ENCODE measurements around the gene MXRA7.

The MXRA7 gene

GRCh38 chr17:76726231-76726775 lies 15.5 kb upstream of the MXRA7 start, which contains the start of gene JMJD6 (continued):
- TF ChIP-seq ZNF692 (tag by site-specific recombination; IDR thresholded peaks at IDR 0.05) (0 out of 2 replicates have a peak, but pooled peaks have one; percentile 14), ZNF341 (tag by site-specific recombination; IDR thresholded peaks at IDR 0.05; ENCODE audit: low read depth) (peak; percentile 77), KLF17 (tag by site-specific recombination; IDR thresholded peaks at IDR 0.05) (peak; percentile 45; the same call in 1 of the 2 replicates), ZNF214 (tag by site-specific recombination; IDR thresholded peaks at IDR 0.05; ENCODE audit: borderline replicate concordance) (no peak), ZEB2 (tag by site-specific recombination; IDR thresholded peaks at IDR 0.05) (peak; percentile 45), ZNF211 (tag by site-specific recombination; IDR thresholded peaks at IDR 0.05; ENCODE audit: low read depth) (no peak), ZNF138 (tag by site-specific recombination; IDR thresholded peaks at IDR 0.05; ENCODE audit: borderline replicate concordance) (no peak), ZNF132 (tag by site-specific recombination; IDR thresholded peaks at IDR 0.05; ENCODE audit: borderline replicate concordance) (no peak), ZBTB17 (tag by site-specific recombination; IDR thresholded peaks at IDR 0.05) (peak; percentile 45; the same call in 1 of the 2 replicates), ZNF610 (tag by site-specific recombination; IDR thresholded peaks at IDR 0.05; ENCODE audit: borderline replicate concordance) (0 out of 2 replicates have a peak, but pooled peaks have one; percentile 58), ZBTB20 (tag by site-specific recombination; IDR thresholded peaks at IDR 0.05) (peak; percentile 96), ZNF37A (tag by site-specific recombination; IDR thresholded peaks at IDR 0.05) (no peak), ZNF394 (tag by site-specific recombination; IDR thresholded peaks at IDR 0.05; ENCODE audit: borderline replicate concordance) (peak; percentile 75; the same call in 1 of the 2 replicates), ZNF843 (tag by site-specific recombination; IDR thresholded peaks at IDR 0.05) (peak; percentile 21; the same call in 1 of the 2 replicates), IKZF3 (tag by site-specific recombination; IDR thresholded peaks at IDR 0.05) (peak; percentile 75), ZNF830 (tag by site-specific recombination; IDR thresholded peaks at IDR 0.05; ENCODE audit: low read depth) (no peak), ZNF580 (tag by site-specific recombination; IDR thresholded peaks at IDR 0.05) (no peak), ZNF2 (tag by site-specific recombination; IDR thresholded peaks at IDR 0.05) (peak; percentile 32), MZF1 (tag by site-specific recombination; IDR thresholded peaks at IDR 0.05; ENCODE audit: borderline replicate concordance) (no peak), ZNF658 (tag by site-specific recombination; IDR thresholded peaks at IDR 0.05) (no peak), MEIS1 (CRISPR knock-in tag; IDR thresholded peaks at IDR 0.05; ENCODE audit: borderline replicate concordance) (no peak), KLF7 (tag by site-specific recombination; IDR thresholded peaks at IDR 0.05; ENCODE audit: borderline replicate concordance) (peak; percentile 58; the same call in 1 of the 2 replicates)
- TF ChIP-seq, protein P1, sequence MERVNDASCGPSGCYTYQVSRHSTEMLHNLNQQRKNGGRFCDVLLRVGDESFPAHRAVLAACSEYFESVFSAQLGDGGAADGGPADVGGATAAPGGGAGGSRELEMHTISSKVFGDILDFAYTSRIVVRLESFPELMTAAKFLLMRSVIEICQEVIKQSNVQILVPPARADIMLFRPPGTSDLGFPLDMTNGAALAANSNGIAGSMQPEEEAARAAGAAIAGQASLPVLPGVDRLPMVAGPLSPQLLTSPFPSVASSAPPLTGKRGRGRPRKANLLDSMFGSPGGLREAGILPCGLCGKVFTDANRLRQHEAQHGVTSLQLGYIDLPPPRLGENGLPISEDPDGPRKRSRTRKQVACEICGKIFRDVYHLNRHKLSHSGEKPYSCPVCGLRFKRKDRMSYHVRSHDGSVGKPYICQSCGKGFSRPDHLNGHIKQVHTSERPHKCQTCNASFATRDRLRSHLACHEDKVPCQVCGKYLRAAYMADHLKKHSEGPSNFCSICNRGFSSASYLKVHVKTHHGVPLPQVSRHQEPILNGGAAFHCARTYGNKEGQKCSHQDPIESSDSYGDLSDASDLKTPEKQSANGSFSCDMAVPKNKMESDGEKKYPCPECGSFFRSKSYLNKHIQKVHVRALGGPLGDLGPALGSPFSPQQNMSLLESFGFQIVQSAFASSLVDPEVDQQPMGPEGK (tag by site-specific recombination; IDR thresholded peaks at IDR 0.05) = peak; percentile 84
- TF ChIP-seq, protein P2, sequence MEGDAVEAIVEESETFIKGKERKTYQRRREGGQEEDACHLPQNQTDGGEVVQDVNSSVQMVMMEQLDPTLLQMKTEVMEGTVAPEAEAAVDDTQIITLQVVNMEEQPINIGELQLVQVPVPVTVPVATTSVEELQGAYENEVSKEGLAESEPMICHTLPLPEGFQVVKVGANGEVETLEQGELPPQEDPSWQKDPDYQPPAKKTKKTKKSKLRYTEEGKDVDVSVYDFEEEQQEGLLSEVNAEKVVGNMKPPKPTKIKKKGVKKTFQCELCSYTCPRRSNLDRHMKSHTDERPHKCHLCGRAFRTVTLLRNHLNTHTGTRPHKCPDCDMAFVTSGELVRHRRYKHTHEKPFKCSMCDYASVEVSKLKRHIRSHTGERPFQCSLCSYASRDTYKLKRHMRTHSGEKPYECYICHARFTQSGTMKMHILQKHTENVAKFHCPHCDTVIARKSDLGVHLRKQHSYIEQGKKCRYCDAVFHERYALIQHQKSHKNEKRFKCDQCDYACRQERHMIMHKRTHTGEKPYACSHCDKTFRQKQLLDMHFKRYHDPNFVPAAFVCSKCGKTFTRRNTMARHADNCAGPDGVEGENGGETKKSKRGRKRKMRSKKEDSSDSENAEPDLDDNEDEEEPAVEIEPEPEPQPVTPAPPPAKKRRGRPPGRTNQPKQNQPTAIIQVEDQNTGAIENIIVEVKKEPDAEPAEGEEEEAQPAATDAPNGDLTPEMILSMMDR (tag by site-specific recombination; IDR thresholded peaks at IDR 0.05) = peak; percentile 7; the same call in 1 of the 2 replicates
- TF ChIP-seq, protein P3, sequence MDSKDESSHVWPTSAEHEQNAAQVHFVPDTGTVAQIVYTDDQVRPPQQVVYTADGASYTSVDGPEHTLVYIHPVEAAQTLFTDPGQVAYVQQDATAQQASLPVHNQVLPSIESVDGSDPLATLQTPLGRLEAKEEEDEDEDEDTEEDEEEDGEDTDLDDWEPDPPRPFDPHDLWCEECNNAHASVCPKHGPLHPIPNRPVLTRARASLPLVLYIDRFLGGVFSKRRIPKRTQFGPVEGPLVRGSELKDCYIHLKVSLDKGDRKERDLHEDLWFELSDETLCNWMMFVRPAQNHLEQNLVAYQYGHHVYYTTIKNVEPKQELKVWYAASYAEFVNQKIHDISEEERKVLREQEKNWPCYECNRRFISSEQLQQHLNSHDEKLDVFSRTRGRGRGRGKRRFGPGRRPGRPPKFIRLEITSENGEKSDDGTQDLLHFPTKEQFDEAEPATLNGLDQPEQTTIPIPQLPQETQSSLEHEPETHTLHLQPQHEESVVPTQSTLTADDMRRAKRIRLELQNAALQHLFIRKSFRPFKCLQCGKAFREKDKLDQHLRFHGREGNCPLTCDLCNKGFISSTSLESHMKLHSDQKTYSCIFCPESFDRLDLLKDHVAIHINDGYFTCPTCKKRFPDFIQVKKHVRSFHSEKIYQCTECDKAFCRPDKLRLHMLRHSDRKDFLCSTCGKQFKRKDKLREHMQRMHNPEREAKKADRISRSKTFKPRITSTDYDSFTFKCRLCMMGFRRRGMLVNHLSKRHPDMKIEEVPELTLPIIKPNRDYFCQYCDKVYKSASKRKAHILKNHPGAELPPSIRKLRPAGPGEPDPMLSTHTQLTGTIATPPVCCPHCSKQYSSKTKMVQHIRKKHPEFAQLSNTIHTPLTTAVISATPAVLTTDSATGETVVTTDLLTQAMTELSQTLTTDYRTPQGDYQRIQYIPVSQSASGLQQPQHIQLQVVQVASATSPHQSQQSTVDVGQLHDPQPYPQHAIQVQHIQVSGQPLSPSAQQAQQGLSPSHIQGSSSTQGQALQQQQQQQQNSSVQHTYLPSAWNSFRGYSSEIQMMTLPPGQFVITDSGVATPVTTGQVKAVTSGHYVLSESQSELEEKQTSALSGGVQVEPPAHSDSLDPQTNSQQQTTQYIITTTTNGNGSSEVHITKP (tag by site-specific recombination; IDR thresholded peaks at IDR 0.05) = peak; percentile 77
- TF ChIP-seq, protein P4, sequence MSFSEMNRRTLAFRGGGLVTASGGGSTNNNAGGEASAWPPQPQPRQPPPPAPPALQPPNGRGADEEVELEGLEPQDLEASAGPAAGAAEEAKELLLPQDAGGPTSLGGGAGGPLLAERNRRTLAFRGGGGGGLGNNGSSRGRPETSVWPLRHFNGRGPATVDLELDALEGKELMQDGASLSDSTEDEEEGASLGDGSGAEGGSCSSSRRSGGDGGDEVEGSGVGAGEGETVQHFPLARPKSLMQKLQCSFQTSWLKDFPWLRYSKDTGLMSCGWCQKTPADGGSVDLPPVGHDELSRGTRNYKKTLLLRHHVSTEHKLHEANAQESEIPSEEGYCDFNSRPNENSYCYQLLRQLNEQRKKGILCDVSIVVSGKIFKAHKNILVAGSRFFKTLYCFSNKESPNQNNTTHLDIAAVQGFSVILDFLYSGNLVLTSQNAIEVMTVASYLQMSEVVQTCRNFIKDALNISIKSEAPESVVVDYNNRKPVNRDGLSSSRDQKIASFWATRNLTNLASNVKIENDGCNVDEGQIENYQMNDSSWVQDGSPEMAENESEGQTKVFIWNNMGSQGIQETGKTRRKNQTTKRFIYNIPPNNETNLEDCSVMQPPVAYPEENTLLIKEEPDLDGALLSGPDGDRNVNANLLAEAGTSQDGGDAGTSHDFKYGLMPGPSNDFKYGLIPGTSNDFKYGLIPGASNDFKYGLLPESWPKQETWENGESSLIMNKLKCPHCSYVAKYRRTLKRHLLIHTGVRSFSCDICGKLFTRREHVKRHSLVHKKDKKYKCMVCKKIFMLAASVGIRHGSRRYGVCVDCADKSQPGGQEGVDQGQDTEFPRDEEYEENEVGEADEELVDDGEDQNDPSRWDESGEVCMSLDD (tag by site-specific recombination; IDR thresholded peaks at IDR 0.05) = peak; percentile 97

All from HEK293 (cell line).